A204.1 (cell line): ENCODE data around the gene COMP.

Source experiments
- FAIRE-seq: peaks from 2 replicates; lab custom pipeline; 2012; peaks lifted over from hg19 to GRCh38; lab: Jason Lieb, UNC

The COMP gene

DNA sequence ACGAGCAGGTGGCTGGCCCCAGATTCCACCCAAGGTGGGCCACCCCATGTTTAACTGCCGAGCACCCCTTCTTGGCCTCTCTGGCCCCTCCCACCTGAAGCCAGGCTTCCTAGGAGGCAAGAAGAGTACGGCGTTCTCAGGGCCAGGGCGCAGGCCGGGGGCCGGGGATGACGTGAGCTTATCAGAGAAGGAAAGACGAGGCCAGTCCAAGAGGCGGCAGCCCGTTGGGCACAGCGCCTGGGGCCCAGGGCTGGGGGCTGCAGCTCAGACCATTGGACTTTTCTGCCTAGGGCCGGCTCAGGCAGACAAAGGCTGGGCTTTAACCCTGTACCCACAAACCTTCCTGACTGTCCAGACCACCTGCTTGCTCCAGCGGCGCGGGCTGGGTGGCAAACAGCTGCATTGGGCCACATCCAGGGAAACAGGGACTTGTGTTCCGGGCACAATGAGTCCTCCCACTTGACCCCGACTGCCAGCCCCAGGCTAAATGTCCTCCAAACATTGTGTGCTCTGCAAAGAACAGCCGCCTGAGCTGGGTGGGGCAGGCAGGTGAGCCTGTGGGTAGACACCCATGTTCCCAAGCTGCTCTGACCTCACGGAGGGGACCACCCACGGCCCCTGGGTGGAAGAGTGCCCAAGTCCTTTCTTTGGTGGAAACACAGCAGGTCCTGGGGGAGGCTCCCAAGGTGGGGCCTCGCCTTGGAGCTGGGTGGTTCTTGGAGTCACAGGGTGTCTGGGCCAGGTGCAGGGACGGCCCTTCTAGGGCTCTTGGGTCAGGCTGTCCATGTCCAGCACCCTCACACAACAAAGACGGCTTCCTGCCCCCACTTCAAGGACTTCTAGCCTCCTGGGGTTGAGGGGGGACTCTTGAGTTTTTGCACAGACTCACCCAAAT, 21.9 kb downstream of the COMP start:
- no peak for FAIRE-seq

DNA sequence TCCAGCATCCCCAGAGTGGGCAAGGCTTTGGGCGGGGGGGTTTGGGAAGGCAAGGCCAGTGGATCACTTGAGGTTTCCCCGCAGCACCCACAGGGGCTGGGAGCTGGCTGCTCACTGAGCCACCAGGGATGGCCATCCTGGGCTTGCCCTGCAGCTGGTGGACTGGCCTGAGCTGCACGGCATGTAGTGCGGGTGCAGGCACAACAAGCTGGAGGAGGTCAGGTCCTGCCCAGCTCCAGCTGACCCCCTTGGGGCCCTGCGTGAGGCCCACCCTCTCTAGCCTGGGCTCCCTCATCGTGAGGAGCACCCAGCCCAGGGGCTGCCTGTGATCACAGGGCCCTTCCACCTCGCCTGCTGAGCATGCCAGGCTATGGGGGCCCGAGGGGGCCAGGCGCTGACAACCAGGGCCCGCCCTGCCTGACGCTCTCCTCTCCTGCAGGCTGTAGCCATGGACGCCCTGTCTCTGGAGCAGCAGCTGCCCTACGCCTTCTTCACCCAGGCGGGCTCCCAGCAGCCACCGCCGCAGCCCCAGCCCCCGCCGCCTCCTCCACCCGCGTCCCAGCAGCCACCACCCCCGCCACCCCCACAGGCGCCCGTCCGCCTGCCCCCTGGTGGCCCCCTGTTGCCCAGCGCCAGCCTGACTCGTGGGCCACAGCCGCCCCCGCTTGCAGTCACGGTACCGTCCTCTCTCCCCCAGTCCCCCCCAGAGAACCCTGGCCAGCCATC, 22.9 kb downstream of the COMP start:
- FAIRE-seq: no peak

DNA sequence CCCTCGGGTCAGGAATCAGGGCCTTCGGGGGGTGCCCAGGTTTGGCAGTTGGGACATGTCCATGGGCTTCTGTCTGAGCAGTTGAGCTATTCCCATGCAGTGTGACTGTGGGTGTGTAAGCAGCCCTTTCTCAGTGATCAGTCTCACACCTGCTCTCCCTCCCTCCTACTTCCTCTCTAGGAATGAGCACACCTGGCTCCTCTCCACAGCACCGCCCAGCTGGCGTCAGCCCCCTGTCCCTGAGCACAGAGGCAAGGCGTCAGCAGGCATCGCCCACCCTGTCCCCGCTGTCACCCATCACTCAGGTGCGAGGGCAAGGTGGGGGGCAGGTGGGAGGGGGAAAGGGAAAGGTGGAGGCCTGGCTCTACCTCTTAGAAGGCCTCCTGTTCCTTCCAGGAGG, 25.9 kb downstream of the COMP start:
- FAIRE-seq: no peak

DNA sequence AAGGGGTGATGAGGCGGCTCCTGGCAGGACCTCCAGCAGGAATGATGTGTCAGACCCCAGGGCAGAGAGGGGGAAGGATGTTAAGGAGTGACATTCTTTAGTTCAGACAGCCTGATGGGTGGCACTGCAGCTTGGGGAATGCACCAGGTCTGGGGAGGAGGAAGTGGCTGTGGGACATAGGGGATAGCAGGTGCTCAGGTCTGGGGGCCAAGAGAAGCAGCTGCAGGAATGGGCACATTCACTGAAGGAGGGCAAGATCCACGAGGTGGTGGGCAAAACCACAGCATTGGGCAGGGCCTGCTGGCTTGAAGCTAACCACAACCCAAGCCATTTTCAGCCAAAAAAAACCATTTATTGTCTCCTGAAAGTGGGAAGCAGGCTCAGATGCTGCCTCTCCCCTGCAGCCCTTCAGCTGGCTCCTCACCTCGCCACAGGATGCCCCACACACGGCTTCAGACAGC, 26.5 kb downstream of the COMP start:
- FAIRE-seq: no peak

DNA sequence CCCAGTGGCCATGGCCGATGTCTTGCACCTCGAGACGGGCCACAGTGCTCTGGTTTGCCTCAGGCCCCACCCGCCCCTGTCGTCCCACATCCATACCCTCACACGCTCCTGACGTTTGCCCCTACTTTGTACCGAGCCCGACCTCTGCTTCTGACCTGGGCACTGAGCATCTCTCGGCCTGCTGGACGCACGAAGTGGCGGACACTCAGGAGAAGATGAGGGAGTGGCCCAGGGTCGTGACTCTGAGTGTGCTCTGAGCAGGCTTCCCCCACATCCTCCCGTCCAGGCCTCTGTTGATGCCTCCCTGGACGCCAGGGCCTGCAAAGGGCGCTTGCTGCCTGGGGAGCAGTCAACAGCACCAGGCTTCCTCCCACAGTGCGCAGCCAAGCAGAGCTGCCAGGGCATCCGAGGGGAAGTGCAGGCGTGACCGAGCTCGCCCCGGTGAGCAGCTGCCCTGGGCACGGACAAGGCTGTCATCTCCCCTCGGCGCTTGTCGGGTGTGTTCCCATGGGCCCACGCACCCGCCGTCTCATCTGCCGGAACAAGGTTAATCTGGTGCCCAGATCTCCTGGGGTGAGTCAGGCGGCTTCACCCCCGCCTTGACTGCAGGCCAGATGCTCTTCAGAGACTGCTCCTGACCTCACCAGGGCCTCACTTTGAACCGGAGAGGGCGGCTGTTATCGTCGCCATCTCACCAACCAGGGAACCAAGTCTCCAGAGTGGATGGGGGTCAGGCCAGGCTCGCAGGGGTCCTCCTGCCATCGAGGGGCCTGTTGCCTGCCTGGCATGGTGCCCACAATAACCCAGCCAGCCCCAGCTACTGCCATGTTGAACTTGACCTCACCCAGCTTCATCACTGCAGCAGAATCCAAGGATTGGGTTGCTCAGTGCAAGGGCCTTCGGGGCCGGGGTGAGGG, 27.2 kb downstream of the COMP start:
- FAIRE-seq: no peak

DNA sequence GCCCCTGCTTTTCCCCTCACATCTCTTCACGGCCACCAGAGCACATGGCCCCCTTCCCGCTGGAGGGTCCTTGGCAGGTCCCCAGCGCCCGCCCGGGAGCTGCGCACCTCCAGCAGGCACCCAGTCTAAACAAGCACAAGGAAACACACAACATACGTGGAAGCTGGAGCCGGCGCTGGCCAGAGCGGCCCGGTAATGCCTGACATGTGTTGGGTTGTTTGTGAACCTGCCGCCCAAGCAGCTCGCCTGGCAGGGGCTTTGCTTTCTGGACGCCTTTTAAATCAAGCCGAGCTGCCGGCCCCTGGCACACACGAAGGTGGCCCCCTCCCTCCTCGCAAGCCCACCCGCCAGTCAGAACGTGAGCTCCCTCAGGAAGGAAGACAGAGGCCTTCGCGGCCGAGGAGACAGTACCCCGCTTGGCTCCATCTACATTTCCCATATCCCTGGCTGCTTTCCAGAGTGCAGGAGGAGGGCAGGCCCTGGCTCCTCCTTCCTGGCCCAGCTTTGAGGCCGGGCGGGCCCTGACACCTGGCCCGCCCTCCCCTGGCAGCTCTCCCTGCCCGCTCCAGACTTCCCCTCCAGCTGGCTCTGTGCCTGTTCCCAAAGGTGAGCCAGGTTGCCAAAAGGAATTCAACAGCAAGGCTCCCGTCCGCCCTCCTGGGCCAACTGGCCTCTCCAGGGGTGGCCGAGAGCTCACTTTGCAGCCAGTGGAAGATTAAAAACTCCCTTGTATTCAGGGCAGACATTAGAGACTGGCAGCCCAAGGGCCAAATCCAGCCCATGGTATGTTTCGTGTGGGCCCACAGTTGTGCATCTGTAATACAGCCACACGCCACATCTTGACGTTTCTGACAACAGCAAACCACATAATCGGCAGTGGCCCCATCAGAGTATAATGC, 28.7 kb downstream of the COMP start:
- no peak for FAIRE-seq

DNA sequence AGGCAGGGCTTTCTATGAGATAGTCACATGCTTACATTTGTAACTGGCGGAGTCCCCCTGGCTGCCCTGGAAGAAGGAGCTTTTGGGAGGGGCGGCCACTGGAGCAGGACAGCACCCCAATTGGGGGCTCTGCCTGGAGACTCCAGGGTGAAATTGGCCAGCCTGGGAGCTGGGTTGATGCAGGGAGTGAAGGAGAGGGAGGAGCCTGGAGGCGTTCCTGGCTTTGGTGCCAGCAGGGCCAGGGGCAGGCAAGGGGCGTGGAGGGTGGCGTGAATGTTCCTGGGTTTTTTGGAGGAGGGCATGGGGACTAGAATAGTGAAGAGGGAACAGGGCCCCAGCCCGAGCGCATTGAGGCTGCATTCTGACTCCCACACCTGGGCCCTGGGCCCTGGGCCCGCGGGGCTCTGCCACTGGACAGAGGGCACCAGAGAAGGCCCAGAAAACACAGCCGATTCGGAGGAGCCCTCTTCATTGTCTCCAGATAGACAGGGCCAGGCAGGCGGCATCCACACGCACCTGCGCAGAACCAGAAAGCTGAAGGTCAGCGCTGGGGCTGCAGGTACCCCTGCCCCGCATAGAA, 29.5 kb downstream of the COMP start:
- no peak for FAIRE-seq

DNA sequence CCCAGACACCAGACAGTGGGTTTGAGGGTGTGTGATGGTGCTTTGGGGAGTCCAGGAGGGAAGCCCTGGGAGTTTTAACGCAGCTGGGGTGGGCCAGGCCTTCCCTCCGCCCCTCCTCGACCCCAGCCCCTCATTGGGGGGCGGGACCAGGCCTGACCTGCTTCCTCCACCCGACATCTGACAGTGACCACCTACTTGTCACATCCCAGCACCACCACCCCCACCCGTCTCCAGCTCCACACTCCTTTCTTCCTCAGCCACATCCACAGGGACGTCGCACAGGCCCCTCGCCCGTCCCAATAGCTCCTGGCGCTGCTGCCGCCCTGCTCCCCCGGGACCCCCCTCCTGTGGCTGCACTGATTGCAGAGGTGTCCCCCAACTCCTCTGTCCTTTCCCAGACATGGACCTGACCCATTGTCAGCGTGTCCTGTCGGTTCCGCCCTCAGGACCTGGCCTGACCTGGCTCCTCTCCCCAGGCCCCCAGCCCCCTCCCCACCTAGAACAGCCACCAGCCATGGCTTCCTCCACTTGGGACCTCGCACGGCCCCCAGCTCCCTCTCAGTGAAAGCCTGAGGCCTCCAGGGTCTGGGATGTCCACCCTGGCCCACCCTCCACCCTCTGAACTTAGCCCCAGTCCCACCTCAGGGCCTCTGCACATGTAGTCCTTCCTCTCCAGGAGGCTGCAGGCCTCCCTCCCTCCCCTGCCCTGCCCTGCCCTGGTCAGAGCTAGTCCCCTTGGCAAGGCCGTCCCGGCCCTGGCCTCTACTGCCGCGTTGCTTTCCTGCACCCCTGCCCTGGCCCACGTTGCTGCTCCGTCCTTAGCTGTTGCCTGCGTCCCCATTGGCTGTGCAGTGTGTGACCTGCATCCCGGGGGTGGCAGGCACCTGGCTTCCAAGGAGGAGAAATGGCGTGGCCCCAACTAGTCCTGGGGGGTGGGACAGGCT, 30.4 kb downstream of the COMP start:
- FAIRE-seq: no peak

DNA sequence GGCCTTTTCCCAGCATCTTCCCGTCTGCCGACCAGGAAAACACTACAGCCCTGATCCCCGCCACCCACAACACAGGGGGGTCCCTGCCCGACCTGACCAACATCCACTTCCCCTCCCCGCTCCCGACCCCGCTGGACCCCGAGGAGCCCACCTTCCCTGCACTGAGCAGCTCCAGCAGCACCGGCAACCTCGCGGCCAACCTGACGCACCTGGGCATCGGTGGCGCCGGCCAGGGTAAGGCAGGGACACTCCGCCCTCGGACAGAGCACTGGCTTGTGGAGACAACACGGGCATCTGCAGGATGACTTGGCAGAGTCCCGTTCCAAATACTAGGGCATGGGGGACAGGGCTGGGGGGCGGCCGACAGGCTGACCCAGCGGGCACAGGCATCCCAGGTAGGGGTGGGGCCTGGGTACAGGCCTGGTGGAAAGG, 31.1 kb downstream of the COMP start:
- FAIRE-seq: no peak

DNA sequence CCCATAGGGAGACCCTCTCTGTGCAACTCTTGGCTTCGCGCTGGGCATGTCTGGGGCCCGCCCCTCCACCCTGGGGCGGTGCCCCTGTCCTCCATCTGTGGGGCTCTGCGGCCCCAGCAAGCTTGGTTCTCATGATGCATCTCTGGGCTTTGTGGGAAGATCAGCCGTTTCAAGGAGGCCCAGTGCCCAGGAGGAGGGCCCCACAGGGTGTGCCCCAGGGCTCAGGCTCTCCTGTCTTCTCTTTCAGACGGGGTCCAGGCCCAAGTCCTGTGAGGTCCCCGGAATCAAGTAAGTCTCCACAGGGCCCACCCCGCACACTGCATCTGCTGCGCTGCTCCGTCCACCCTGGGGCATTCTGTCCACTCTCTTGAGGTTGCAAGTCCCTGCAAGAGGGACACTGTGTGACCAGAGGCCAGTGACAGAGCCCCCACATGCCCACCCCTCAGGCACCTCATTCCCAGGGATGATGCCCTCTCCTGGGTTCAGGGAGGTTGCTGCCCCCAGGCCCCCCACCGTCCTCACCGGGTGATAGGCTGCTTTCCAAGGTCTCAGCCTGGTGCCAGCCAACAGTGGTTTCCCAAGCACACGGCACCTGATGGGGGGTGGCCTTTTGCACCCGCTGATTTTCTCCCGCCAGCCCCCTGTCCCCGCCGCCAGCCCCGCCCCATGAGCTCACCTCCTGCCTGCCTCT, 31.7 kb downstream of the COMP start:
- FAIRE-seq: no peak

DNA sequence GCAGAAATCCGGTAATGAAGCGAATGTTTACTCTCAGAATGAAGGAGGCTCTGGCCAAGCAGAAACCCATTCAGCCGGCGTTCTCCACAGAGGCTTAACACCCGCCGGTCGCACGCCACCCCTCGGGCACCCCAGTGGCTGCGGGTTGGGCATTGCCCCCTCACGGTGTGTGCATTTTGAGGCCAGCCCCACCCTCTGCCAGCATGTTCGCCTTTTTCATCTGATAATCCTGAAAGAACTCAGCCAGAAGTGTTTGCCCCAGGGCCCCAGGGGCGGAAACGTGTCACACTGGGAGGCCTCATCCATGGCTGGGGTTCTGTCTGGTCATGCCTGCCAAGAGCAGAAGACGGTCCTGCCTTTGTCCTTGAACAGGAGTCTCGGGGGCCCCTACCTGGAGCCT, 34.2 kb downstream of the COMP start:
- FAIRE-seq: no peak

DNA sequence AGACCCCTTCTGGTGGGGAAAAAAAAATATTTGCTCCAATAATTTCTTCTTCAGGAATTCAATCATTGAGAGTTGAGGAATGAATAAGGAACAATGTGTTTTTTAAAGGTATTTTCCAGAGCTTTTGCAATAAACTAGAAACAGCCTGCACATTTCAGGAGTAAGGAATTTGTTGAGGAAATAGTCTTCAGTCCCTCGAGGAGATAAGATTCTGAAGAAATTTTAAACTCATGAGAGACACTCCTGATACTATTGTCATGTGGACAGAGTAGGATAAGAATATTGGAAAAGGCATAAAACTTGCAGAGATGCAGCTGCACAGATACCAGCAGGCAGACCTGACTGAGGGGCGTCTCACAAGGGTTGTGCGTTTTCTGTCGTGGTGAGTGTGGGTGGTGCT, 36.6 kb downstream of the COMP start:
- FAIRE-seq: no peak

DNA sequence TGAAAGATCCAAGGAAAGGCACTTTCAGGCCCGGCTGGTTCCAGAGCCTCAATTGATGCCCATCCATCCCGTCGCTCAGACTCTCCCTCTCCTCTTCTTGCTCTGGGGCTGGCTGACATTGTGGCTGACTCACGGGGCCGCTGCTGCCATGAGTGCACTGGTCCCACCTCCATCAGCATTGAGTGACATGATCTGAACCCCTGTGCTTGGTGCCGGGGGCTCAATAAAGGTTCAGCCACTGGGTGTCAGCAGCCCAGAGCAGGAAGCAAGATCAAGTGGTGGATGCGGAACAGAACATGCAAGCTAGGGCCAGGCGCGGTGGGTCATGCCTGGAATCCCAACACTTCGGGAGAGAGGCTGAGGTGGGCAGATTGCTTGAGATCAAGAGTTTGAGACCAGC, 39.5 kb downstream of the COMP start:
- no peak for FAIRE-seq

DNA sequence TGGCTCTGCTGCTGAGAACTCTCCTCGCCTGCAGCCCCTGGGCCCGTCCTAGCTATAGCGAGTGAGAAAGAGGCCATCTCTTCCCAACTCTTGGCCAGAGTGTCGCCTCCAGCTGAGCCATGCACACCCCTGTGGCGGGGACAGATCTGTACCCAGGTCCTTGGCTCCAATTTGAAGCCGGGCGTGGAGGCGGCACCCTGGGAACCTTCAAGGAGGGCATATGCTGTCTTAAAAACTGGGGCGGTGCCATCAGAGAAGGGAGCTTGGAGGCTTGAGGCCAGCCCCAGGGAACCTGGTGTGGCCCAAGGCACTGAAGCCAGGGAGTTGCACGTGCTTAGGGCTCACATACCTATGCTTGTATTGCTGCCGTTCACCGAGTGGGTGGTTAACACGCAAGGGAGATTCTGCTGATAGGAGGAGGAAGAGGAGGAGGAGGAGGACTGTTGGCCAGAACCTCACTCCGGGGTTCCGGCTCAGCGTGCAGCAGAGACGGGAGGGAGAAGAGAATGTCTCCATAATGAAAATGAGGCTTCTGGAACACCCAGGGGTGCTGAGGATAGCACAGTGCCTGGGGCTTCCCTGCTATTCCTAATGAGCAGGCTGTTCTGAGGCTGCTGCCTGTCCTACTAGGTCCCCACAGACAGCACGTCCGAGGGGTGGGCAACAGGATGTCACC, 40.7 kb downstream of the COMP start:
- no peak for FAIRE-seq

DNA sequence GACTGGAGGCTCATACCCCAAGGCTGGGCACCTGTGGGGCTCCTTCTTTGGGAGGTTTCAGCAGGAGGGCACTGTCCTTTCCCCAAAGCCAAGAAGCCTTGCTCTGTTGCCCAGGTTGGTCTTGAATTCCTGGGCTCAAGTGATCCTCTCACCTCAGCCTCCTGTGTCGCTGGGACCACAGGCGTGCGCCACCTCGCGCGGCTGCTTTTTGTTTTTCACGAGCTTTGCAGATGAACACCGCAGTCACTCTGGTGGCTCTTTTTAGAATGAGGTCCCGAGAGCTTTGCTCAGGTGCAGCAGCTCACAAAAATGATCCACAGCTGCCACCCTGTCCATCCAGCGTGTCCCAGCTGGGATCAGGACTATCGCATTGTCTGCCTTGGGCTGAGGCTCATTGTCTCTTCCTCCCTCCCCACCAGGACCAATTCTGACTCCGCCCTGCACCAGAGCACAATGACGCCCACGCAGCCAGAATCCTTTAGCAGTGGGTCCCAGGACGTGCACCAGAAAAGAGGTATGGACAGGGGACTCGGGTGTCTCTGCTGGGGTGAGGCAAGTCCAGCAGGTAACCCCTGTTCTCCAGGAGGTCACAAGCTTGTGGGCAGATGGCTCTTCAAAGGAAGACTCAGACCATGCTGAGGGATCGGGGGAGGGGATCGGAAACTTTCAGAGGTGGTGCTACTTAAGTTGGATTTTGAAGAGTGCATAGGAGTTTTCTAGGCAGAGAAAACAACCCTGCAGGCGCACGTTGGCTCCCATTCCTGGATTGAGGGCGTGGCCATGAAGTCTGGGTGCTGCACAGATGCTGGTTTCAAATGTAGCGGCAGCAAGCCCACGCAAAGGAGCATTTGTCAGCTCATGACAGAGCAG, 41.5 kb downstream of the COMP start:
- FAIRE-seq: no peak

DNA sequence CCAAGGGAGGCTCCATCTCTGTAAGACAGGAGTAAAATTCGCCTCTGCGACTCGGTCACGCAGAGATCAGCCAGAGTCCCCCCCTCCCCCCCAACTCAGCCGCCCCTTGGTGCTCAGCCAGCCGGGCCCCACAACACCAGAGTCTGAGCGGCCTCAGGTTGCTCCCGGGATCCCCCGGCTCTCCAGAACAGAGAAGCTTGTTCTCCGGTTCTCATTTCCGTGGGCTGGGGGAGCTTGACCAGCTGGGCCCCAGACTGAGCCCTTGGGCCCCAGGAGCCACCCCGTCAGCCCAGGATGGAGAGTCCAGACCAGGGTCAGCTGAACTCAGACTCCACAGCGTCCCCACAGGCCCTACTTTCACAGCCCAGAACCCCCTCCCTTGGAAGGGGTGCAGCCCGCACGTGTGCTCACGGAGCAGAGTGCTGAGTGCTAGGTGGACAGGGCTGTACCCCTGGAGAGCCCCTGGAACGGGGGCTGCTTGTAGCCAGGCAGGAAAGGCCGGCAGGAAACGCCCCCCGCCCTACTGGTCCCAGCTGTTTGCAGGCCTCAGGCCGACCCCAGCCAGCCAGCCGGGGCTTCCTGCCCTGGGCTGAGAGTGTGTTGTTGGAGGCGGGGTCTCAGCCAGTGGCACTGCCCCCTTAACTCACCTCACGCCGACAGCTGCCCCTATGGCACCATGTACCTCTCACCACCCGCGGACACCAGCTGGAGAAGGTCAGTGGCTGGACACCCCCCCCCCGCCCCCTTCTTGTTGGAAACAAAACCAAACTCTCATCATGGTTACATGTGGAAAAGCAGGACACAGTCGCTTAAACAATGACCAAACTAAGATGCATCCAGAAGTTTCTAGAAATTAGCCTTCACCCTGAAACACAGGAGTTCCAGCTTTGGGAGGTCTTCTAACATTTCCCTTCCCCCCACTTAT, 44.4 kb downstream of the COMP start:
- no peak for FAIRE-seq

DNA sequence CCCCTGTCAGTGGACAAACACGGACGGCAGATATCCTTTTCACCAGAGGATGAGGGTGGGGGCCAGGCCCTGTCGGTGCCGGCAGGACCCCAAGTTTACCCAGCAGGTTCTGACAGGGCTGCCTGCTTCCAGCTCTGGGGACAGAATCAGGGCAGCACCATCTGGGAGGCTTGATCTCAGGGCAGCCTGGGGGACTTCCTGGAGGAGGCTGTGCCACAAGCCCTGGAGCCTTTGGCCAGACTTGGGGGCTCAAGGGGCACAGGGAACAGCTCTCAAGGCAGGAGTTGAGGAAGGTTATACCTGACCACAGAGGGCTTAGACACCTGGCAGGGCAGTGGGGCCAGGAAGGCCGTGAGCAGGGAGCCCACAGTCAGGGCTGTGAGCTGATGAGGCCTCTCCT, 45.2 kb downstream of the COMP start:
- FAIRE-seq: no peak
